T-cell (primary cell): Measurements from ENCODE around the gene SMAD4. TPM values are rescaled to one million over a fixed set of nuclear protein-coding genes. Genes with fewer than 3 reads are reported as not detected.

Source experiments
- ATAC-seq, 4 experiments: fragments of 200-7000 bp in 3 of 4; fragments of 150-1000 bp in 1 of 4; cut with Tn5 transposase; replicated peaks in 1 of 4; 1 replicate in 3 of 4; 2 replicates in 1 of 4; pipeline ENCODE4 v1.10.0; 2021; ENCODE audit warnings: moderate library complexity in 3 of 4, mild to moderate bottlenecking in 2 of 4, moderate number of reproducible peaks in 1 of 4
- CTCF ChIA-PET, 2 donors: fragments of 300-600 bp; sonication (Branson Sonifier 250); formaldehyde crosslinking; loops; one replicate each; lab custom pipeline; 2022; ENCODE audit warnings: antibody characterized with exemption in 2 of 2; lab: Charles Lee
- POLR2A ChIA-PET, 2 donors: fragments of 300-600 bp; sonication (Branson Sonifier 250); formaldehyde crosslinking; loops; one replicate each; lab custom pipeline; 2022; ENCODE audit warnings: antibody characterized with exemption in 2 of 2; lab: Charles Lee
- DNase-seq, 35 experiments: peaks; one replicate each; pipeline versions ENCODE4 v3.0.0 to v3.0.0-alpha.2; 2013 to 2023
- H3K27ac ChIP-seq: one replicate; pipeline ENCODE4 v1.5.1; 2013; ENCODE audit warnings: low read length
- H3K27me3 ChIP-seq, 2 experiments: replicated peaks in 1 of 2; 1 replicate in 1 of 2; 2 replicates in 1 of 2; pipeline versions ENCODE4 v1.6.1 to v1.7.0; 2013; ENCODE audit warnings: low read length in 1 of 2, mixed read lengths in 1 of 2; ENCODE audit not compliant: control insufficient read depth in 2 of 2, insufficient read depth in 2 of 2; ENCODE audit errors: extremely low read depth in 1 of 2
- H3K36me3 ChIP-seq, 2 donors: 1 replicate in 1 of 2; 2 replicates in 1 of 2; pipeline versions ENCODE4 v1.6.1 to v1.7.0; 2013; ENCODE audit warnings: low read length in 1 of 2; ENCODE audit not compliant: control insufficient read depth in 2 of 2, insufficient read depth in 1 of 2; ENCODE audit errors: extremely low read depth in 1 of 2
- H3K4me1 ChIP-seq, 2 experiments: 1 replicate in 1 of 2; 2 replicates in 1 of 2; pipeline versions ENCODE4 v1.6.1 to v1.7.0; 2013; ENCODE audit warnings: low read length in 2 of 2, mixed read lengths in 1 of 2; ENCODE audit not compliant: insufficient read depth in 2 of 2, control insufficient read depth in 1 of 2; ENCODE audit errors: extremely low read depth in 1 of 2
- H3K4me3 ChIP-seq, 2 donors: 1 replicate in 1 of 2; 2 replicates in 1 of 2; pipeline versions ENCODE4 v1.5.1 to v1.7.0; 2013; ENCODE audit warnings: mild to moderate bottlenecking in 2 of 2, low read length in 1 of 2, moderate library complexity in 1 of 2; ENCODE audit not compliant: control insufficient read depth in 1 of 2; ENCODE audit errors: extremely low read depth in 1 of 2
- H3K9me3 ChIP-seq: 2 replicates; pipeline ENCODE4 v1.7.0; 2013
- H3K27ac Mint-ChIP-seq, 2 donors: one replicate each; pipeline ENCODE4 v1.8.0; 2020 to 2021; ENCODE audit warnings: mild to moderate bottlenecking in 2 of 2, mixed read lengths in 2 of 2
- H3K27me3 Mint-ChIP-seq, 2 donors: one replicate each; pipeline ENCODE4 v1.8.0; 2021 to 2022; ENCODE audit warnings: mixed read lengths in 2 of 2
- H3K36me3 Mint-ChIP-seq: one replicate; pipeline ENCODE4 v1.8.0; 2021; ENCODE audit warnings: mixed read lengths
- H3K4me1 Mint-ChIP-seq, 3 donors: one replicate each; pipeline ENCODE4 v1.8.0; 2020 to 2022; ENCODE audit warnings: mixed read lengths in 3 of 3, mild to moderate bottlenecking in 1 of 3
- H3K4me3 Mint-ChIP-seq, 3 donors: one replicate each; pipeline ENCODE4 v1.8.0; 2020 to 2022; ENCODE audit warnings: mild to moderate bottlenecking in 3 of 3, mixed read lengths in 3 of 3, moderate library complexity in 3 of 3
- H3K9me3 Mint-ChIP-seq, 3 donors: one replicate each; pipeline ENCODE4 v1.8.0; 2020 to 2022; ENCODE audit warnings: mixed read lengths in 3 of 3
- WGBS: methylation state at CpG from one replicate; pipeline ENCODE4 v1.1.5; 2013; ENCODE audit warnings: missing lambda C conversion rate; ENCODE audit not compliant: insufficient coverage; 5-methylcytosine and 5-hydroxymethylcytosine counted together
- total RNA-seq, 35 experiments: library from RNA in 6 of 35; stranded (reverse) in 6 of 35; fragments of 120-200 nt in 1 of 35; gene quantifications; one replicate each; pipeline versions ENCODE4 v1.2.1 to v1.2.4 and lab custom pipeline; 2013 to 2026

The SMAD4 gene
- total RNA-seq, 5 donors from 2014 or later (not counting 1 experiment from before 2014, with no cell fraction given) = 80.9 to 124 (median 117) TPM

- no peaks in the 10 kb centered on the region for H3K36me3 ChIP-seq
- Mint-ChIP-seq H3K36me3 (no peaks in the 10 kb centered on the region), H3K27me3 (peaks cover 0 to 4% of the 10 kb centered on the region in 2 donors), H3K4me3 (no peak overlapping the region), H3K9me3 (no peaks in the 10 kb centered on the region), H3K4me1 (no peaks in the 10 kb centered on the region), H3K27ac (no peak overlapping the region)
- no peaks in the 10 kb centered on the region for H3K4me1 ChIP-seq
- no peak for ATAC-seq
- ChIA-PET CTCF (no interaction called here), POLR2A (no interaction called here)
- H3K9me3 ChIP-seq = no peaks in the 10 kb centered on the region
- WGBS = 85% methylated on average over 9 of the region's 19 CpGs
- peaks cover 0 to 8% of the 10 kb centered on the region in 2 experiments for H3K27me3 ChIP-seq
- H3K4me3 ChIP-seq = no peak overlapping the region
- no peak for DNase-seq
- H3K27ac ChIP-seq = no peak overlapping the region
Measured at GRCh38 chr18:51122266-51123045, 92.4 kb downstream of the SMAD4 start.

- Mint-ChIP-seq H3K27me3 (peaks cover 0 to 4% of the 10 kb centered on the region in 2 donors), H3K4me1 (no peaks in the 10 kb centered on the region), H3K27ac (no peak overlapping the region), H3K4me3 (no peak overlapping the region), H3K9me3 (no peaks in the 10 kb centered on the region), H3K36me3 (no peaks in the 10 kb centered on the region)
- Histone ChIP-seq H3K4me3 (no peak overlapping the region), H3K4me1 (no peaks in the 10 kb centered on the region), H3K9me3 (no peaks in the 10 kb centered on the region), H3K36me3 (no peaks in the 10 kb centered on the region), H3K27me3 (peaks cover 0 to 8% of the 10 kb centered on the region in 2 experiments), H3K27ac (no peak overlapping the region)
- DNase-seq (no peak), ATAC-seq (no peak)
- ChIA-PET POLR2A (no interaction called here), CTCF (no interaction called here)
- WGBS = 100% methylated on average over 4 of the region's 7 CpGs
Measured at GRCh38 chr18:51123046-51123395, 93.0 kb downstream of the SMAD4 start.

- ChIA-PET CTCF (no interaction called here), POLR2A (no interaction called here)
- no peaks in the 10 kb centered on the region for H3K36me3 ChIP-seq
- WGBS = 90% methylated on average over 8 of the region's 10 CpGs
- no peak overlapping the region for H3K4me3 ChIP-seq
- H3K4me1 ChIP-seq = no peaks in the 10 kb centered on the region
- peaks cover 0 to 4% of the 10 kb centered on the region in 2 donors for H3K27me3 Mint-ChIP-seq
- H3K36me3 Mint-ChIP-seq = no peaks in the 10 kb centered on the region
- DNase-seq (no peak), ATAC-seq (no peak)
- H3K9me3 Mint-ChIP-seq = no peaks in the 10 kb centered on the region
- peaks cover 0 to 8% of the 10 kb centered on the region in 2 experiments for H3K27me3 ChIP-seq
- H3K9me3 ChIP-seq = no peaks in the 10 kb centered on the region
- no peak overlapping the region for H3K27ac Mint-ChIP-seq
- H3K4me1 Mint-ChIP-seq = no peaks in the 10 kb centered on the region
- no peak overlapping the region for H3K27ac ChIP-seq
- no peak overlapping the region for H3K4me3 Mint-ChIP-seq
Measured at GRCh38 chr18:51123481-51123880, 93.5 kb downstream of the SMAD4 start.

GRCh38 chr18:51123936-51124486 lies 94.0 kb downstream of the SMAD4 start:
- Histone ChIP-seq H3K27me3 (peaks cover 0 to 8% of the 10 kb centered on the region in 2 experiments), H3K4me3 (no peak overlapping the region), H3K36me3 (no peaks in the 10 kb centered on the region), H3K9me3 (no peaks in the 10 kb centered on the region), H3K4me1 (no peaks in the 10 kb centered on the region), H3K27ac (no peak overlapping the region)
- Mint-ChIP-seq H3K27me3 (peaks cover 0 to 4% of the 10 kb centered on the region in 2 donors), H3K4me1 (no peaks in the 10 kb centered on the region), H3K36me3 (no peaks in the 10 kb centered on the region), H3K9me3 (no peaks in the 10 kb centered on the region), H3K27ac (no peak overlapping the region), H3K4me3 (no peak overlapping the region)
- WGBS = 95% methylated on average over 4 of the region's 10 CpGs
- POLR2A ChIA-PET = no interaction called here
- ATAC-seq (no peak), DNase-seq (no peak)
- CTCF ChIA-PET = no interaction called here

- no peak overlapping the region for H3K4me3 ChIP-seq
- Mint-ChIP-seq H3K4me1 (no peaks in the 10 kb centered on the region), H3K27ac (no peak overlapping the region), H3K36me3 (no peaks in the 10 kb centered on the region), H3K27me3 (peaks cover 0 to 4% of the 10 kb centered on the region in 2 donors), H3K4me3 (no peak overlapping the region), H3K9me3 (no peaks in the 10 kb centered on the region)
- ATAC-seq (no peak), DNase-seq (no peak)
- no peak overlapping the region for H3K27ac ChIP-seq
- no peaks in the 10 kb centered on the region for H3K36me3 ChIP-seq
- ChIA-PET CTCF (interaction anchor here in 1 of 2 donors (0.7 kb wide), 1 partner anchor 161 kb away, joined by 3 read pairs; no protein-coding TSS in a partner anchor), POLR2A (no interaction called here)
- H3K27me3 ChIP-seq = peaks cover 0 to 8% of the 10 kb centered on the region in 2 experiments
- WGBS = no CpG with 5 or more reads among the region's 2 CpGs
- no peaks in the 10 kb centered on the region for H3K9me3 ChIP-seq
- H3K4me1 ChIP-seq = no peaks in the 10 kb centered on the region
Measured at GRCh38 chr18:51125976-51126375, 96.0 kb downstream of the SMAD4 start.

- WGBS = no CpG with 5 or more reads among the region's 3 CpGs
- no peaks in the 10 kb centered on the region for H3K36me3 ChIP-seq
- CTCF ChIA-PET = interaction anchor here in 1 of 2 donors (0.7 kb wide), 1 partner anchor 307 kb away, joined by 3 read pairs; no protein-coding TSS in a partner anchor
- H3K27me3 Mint-ChIP-seq = peaks cover 0 to 4% of the 10 kb centered on the region in 2 donors
- no peaks in the 10 kb centered on the region for H3K9me3 Mint-ChIP-seq
- POLR2A ChIA-PET = no interaction called here
- H3K4me3 ChIP-seq = no peak overlapping the region
- ATAC-seq (no peak), DNase-seq (no peak)
- no peaks in the 10 kb centered on the region for H3K36me3 Mint-ChIP-seq
- no peak overlapping the region for H3K27ac Mint-ChIP-seq
- H3K9me3 ChIP-seq = no peaks in the 10 kb centered on the region
- H3K27me3 ChIP-seq = peaks cover 0 to under 1% of the 10 kb centered on the region in 2 experiments
- H3K27ac ChIP-seq = no peak overlapping the region
- no peaks in the 10 kb centered on the region for H3K4me1 Mint-ChIP-seq
- no peak overlapping the region for H3K4me3 Mint-ChIP-seq
- no peaks in the 10 kb centered on the region for H3K4me1 ChIP-seq
Measured at GRCh38 chr18:51127664-51128063, 97.7 kb downstream of the SMAD4 start.
